MM.1S (cell line): ENCODE results near the gene THSD7B.

Source experiments
- EZH2 ChIP-seq: fragments of 300-600 bp; sonication (generic); optimal IDR thresholded peaks from 2 replicates; pipeline ENCODE3; 2017; ENCODE audit warnings: low read depth, mild to moderate bottlenecking, antibody characterized with exemption, low read length, mixed read lengths
- EZH2phosphoT487 ChIP-seq: fragments of 300-600 bp; sonication (generic); IDR thresholded peaks from 2 replicates; pipeline ENCODE4 v1.6.1; 2018; ENCODE audit warnings: antibody characterized with exemption, low read length
- TF ChIP-seq, protein P1 (sequence below): fragments of 300-600 bp; sonication (generic); IDR thresholded peaks from 2 replicates; pipeline ENCODE4 v1.5.1; 2016; ENCODE audit warnings: antibody characterized with exemption, low read length, mixed read lengths

DNA sequence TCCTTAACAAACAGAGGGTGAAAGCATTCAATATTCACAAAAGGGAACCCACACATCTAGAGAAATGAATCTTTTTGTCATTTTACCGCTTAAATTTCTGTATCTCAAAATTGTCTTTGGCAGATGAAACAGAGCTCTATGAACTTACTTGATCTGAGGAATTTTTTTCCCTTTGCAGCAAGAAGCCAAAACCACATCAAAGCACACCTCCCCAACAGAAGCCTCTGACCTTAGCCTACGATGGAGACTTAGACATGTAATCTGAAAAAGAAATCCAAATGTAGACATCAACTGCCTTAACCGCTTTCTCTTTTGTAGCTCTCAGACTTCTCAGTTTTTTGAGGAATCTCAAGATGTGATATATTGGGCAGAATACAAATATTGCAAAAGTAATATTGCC lies 911.0 kb downstream of the THSD7B start:
- TF ChIP-seq, protein P1, sequence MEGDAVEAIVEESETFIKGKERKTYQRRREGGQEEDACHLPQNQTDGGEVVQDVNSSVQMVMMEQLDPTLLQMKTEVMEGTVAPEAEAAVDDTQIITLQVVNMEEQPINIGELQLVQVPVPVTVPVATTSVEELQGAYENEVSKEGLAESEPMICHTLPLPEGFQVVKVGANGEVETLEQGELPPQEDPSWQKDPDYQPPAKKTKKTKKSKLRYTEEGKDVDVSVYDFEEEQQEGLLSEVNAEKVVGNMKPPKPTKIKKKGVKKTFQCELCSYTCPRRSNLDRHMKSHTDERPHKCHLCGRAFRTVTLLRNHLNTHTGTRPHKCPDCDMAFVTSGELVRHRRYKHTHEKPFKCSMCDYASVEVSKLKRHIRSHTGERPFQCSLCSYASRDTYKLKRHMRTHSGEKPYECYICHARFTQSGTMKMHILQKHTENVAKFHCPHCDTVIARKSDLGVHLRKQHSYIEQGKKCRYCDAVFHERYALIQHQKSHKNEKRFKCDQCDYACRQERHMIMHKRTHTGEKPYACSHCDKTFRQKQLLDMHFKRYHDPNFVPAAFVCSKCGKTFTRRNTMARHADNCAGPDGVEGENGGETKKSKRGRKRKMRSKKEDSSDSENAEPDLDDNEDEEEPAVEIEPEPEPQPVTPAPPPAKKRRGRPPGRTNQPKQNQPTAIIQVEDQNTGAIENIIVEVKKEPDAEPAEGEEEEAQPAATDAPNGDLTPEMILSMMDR: no peak
- TF ChIP-seq EZH2phosphoT487 (no peak), EZH2 (no peak)
